AG04449 (cell line): Measurements from ENCODE around the gene GRIA1.

Source experiments
- CTCF ChIA-PET: fragments of 350-600 bp; formaldehyde crosslinking; extraction: SDS; loops from one replicate; lab custom pipeline; 2021; ENCODE audit warnings: antibody characterized with exemption; lab: Yijun Ruan, JAX
- POLR2A ChIA-PET: fragments of 400-600, 350-600 bp; formaldehyde crosslinking; extraction: SDS; loops from one replicate; lab custom pipeline; 2020; ENCODE audit warnings: antibody characterized with exemption, inconsistent platforms; lab: Yijun Ruan, JAX
- DNase-seq: peaks from one replicate; pipeline ENCODE4 v3.0.0-alpha.2; 2010; ENCODE audit warnings: low read depth, low spot score
- H3K4me3 ChIP-seq: 2 replicates; pipeline ENCODE4 v1.5.1; 2011; ENCODE audit warnings: low read depth, mild to moderate bottlenecking, control low read depth, low read length
- TF ChIP-seq, protein P1 (sequence below): IDR thresholded peaks from one replicate; pipeline ENCODE4 v1.5.1; 2011; ENCODE audit warnings: mild to moderate bottlenecking, moderate library complexity, low read length, control low read depth, inconsistent platforms; ENCODE audit not compliant: insufficient read depth; ENCODE audit errors: missing control alignments

Gene GRIA1

DNA sequence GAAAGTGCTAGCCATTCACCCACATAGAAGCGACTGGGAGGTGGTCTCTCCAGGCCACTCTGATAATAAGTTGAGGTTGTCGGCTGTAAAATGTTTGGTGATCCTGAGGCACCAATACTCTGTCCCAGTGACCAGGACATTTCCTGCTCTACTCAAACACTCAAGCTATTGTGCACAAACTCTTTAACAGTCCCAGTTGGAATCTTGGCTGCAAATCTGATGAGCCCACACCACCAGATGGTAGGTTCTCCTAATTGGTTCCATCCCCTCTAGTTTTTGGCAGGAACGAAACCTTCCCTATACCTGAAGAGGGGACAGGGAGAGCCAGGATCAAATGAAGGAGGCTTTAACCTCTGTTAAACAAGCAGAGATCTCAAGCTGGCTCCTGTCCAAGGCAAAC is 14.3 kb downstream of the GRIA1 start:
- POLR2A ChIA-PET = no interaction called here
- CTCF ChIA-PET = interaction anchor here (1.3 kb wide), 1 partner anchor 9 kb away, joined by 5 read pairs; no protein-coding TSS in a partner anchor
- H3K4me3 ChIP-seq = no peak overlapping the region
- no peak for DNase-seq
- TF ChIP-seq, protein P1, sequence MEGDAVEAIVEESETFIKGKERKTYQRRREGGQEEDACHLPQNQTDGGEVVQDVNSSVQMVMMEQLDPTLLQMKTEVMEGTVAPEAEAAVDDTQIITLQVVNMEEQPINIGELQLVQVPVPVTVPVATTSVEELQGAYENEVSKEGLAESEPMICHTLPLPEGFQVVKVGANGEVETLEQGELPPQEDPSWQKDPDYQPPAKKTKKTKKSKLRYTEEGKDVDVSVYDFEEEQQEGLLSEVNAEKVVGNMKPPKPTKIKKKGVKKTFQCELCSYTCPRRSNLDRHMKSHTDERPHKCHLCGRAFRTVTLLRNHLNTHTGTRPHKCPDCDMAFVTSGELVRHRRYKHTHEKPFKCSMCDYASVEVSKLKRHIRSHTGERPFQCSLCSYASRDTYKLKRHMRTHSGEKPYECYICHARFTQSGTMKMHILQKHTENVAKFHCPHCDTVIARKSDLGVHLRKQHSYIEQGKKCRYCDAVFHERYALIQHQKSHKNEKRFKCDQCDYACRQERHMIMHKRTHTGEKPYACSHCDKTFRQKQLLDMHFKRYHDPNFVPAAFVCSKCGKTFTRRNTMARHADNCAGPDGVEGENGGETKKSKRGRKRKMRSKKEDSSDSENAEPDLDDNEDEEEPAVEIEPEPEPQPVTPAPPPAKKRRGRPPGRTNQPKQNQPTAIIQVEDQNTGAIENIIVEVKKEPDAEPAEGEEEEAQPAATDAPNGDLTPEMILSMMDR = no peak

DNA sequence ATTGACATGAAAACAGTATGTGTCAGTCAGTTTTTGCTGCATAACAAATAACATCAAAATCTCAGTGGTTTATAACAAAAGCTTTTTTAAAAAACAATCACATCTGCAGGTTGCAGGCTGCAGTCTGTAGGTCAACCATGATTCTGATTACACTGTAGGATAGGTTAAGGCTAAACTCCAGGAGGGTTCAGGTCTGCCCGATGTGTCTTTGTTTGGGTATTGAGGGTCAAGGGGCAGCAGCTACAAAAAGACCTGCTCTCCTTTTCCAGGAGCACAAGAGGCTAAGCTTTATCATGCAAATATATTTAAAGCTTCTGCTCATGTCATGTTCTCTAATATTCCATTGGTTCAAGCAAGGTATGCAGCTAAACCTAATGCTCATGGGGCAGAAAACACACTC is 18.2 kb downstream of the GRIA1 start:
- CTCF ChIA-PET = interaction anchor here (1.4 kb wide), 1 partner anchor 12 kb away, joined by 3 read pairs; no protein-coding TSS in a partner anchor
- POLR2A ChIA-PET = no interaction called here
- DNase-seq = no peak
- H3K4me3 ChIP-seq = no peak overlapping the region
- TF ChIP-seq, protein P1 = no peak

DNA sequence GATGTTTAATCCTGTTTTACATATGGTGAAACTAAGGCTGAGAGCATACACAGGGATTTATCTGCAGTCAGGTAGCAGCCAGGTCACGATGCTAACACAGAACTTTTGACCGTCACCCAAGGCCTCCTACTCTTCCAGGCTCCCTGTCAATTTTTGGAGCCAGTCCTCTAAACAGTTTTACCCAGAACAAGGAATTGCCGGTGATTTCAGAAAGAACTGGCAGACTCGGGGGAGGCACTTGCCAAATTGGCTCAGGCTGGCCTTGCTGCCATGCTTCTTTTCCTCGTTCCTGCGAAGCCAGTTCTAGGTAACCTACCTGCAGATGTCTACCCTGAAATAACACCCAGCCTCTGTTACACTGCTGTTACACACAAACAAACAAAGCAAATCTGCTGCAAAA is 21.2 kb downstream of the GRIA1 start:
- no peak for DNase-seq
- POLR2A ChIA-PET = no interaction called here
- TF ChIP-seq, protein P1 = no peak
- H3K4me3 ChIP-seq = no peak overlapping the region
- CTCF ChIA-PET = no interaction called here

DNA sequence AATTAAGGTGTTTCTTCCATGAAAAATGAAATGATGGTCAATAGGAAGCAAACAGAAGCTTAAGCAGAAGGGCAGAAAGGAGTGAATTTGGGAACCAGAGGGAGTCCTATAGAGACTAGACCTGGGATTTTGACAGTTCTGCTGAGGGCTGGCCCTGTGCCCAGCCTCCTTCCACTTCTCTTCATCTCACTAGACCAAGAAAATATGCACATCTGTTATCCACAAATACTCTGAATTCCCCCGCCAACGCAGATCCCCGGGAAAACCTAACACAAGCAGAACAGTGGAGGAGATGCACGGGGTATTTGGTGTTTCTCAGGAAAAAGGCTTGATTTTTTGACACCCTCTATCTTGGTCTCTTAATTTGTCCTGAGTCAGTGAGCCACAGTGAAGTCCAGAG is 22.7 kb downstream of the GRIA1 start:
- peak; percentile 42 for DNase-seq
- TF ChIP-seq, protein P1 = no peak
- CTCF ChIA-PET = no interaction called here
- POLR2A ChIA-PET = no interaction called here
- H3K4me3 ChIP-seq = no peak overlapping the region

DNA sequence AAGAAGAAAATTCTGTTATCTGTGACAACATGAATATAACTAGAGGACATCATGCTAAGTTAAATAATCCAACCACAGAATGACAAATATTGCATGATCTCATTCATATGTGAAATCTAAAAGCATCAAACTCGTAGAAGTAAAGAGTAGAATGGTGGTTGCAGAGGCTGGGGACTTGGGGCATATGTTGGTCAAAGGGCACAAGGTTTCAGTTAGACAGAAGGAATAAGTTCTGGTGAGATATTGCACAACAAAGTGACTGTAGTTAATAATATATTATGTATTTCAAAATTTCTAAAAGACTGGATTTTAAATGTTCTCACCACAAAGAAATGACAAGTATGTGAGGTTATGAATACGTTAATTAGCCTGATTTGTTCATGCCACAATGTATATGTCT is 24.8 kb downstream of the GRIA1 start:
- DNase-seq = no peak
- POLR2A ChIA-PET = no interaction called here
- TF ChIP-seq, protein P1 = no peak
- H3K4me3 ChIP-seq = no peak overlapping the region
- CTCF ChIA-PET = no interaction called here

DNA sequence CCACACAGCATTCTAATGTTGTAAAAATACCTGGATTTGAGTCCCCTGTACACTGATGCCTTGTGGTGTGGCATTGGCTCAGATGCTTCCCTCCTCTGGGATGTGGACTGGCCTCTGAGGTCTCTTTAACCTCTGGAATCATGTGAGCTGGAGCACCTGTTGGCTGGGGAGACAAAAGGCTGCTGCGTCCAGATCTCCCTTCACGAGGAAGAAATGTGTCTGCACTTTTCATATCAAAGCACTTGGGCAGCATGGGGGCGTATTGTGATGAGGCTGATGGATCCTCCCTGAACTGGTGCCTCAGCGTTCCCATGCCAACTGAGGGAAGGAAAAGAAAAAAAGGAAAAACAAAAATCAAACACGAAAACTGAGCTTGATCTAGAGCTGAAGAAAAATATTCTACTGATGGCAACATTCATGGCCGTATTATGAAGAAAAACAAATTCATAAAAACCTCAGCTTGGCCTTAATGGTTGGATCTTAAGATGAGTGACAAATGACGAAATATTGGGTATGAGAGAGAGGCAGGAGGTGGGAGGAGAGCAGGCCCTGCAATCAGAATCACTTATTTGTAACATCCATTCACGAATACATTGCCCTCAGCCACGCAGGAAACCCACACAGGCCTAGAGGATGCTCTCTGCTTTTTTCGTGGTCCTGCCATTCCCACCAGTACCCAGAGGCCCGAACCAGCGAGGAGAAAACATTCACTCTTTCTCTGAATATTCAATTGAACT is 26.2 kb downstream of the GRIA1 start:
- ChIA-PET CTCF (interaction anchor here (1.3 kb wide), 1 partner anchor 15 kb away, joined by 6 read pairs; no protein-coding TSS in a partner anchor), POLR2A (no interaction called here)
- TF ChIP-seq, protein P1 = no peak
- DNase-seq = no peak
- H3K4me3 ChIP-seq = no peak overlapping the region
